Adrenal gland (tissue), 5 donors: Measurements from ENCODE around the gene KAZN.

Experiments
- POLR2A ChIP-seq, 2 donors: fragments of 450-650 bp; IDR thresholded peaks; one replicate each; pipeline ENCODE4 v1.6.1; 2017; ENCODE audit warnings: antibody characterized with exemption in 2 of 2, mild to moderate bottlenecking in 2 of 2, moderate library complexity in 1 of 2
- TF ChIP-seq, protein P1 (sequence below), 6 experiments: fragments of 450-650 bp in 4 of 6; fragments of 200-600 bp in 2 of 6; sonication (generic) in 1 of 6; IDR thresholded peaks; 1 replicate in 5 of 6; 2 replicates in 1 of 6; pipeline versions ENCODE4 v1.5.1 to v1.8.0; 2016 to 2021; ENCODE audit warnings: antibody characterized with exemption in 6 of 6, mild to moderate bottlenecking in 2 of 6, moderate library complexity in 1 of 6
- donor health status: DM: no; HTN: no; CAD: no.

DNA sequence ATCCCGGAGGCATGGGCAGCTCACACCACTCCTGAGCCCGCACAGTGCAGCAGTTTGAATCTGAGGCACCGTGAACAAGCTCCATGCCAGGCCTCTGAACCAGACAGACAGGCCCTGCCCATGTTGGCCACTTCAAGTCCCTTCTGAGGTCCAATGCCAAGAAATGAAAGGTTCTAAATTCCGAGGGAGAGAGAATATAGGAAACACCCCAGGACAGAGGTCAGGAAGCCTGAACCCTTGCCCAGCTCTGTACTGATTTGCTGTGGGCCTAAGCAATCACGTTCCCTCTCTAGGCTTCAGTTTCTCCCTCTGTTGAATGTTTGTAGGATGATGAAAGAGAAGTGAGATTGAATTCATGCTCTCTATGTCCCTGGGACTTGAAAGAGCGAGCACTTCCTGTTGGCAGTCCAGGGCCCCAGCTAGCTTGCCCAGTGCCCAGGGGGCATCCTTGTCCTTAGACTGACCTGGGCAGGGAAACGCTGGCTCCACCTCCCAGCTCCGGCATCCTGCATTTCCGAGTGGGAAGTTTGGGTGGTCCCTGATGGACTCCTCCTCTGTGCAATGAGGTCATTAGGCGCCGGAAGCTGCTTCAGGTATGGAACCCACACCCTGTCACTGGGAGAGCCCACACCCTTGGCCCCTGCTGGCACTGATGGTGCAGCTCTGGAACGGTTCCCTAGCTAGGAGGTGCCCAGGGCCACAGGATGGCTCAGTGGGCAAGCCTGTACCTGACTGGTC is 312.7 kb downstream of the KAZN start:
- TF ChIP-seq POLR2A (IDR thresholded peaks at IDR 0.05), result no peak
- TF ChIP-seq, protein P1, sequence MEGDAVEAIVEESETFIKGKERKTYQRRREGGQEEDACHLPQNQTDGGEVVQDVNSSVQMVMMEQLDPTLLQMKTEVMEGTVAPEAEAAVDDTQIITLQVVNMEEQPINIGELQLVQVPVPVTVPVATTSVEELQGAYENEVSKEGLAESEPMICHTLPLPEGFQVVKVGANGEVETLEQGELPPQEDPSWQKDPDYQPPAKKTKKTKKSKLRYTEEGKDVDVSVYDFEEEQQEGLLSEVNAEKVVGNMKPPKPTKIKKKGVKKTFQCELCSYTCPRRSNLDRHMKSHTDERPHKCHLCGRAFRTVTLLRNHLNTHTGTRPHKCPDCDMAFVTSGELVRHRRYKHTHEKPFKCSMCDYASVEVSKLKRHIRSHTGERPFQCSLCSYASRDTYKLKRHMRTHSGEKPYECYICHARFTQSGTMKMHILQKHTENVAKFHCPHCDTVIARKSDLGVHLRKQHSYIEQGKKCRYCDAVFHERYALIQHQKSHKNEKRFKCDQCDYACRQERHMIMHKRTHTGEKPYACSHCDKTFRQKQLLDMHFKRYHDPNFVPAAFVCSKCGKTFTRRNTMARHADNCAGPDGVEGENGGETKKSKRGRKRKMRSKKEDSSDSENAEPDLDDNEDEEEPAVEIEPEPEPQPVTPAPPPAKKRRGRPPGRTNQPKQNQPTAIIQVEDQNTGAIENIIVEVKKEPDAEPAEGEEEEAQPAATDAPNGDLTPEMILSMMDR (IDR thresholded peaks at IDR 0.05), result no peak
